ENCODE data around the gene STARD3NL.
"Not testable (repeated sequence)": the region's sequence is repeated elsewhere in the genome, so short reads cannot be mapped to it uniquely, and the experiment has no call there.

Gene STARD3NL, protein sequence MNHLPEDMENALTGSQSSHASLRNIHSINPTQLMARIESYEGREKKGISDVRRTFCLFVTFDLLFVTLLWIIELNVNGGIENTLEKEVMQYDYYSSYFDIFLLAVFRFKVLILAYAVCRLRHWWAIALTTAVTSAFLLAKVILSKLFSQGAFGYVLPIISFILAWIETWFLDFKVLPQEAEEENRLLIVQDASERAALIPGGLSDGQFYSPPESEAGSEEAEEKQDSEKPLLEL

DNA sequence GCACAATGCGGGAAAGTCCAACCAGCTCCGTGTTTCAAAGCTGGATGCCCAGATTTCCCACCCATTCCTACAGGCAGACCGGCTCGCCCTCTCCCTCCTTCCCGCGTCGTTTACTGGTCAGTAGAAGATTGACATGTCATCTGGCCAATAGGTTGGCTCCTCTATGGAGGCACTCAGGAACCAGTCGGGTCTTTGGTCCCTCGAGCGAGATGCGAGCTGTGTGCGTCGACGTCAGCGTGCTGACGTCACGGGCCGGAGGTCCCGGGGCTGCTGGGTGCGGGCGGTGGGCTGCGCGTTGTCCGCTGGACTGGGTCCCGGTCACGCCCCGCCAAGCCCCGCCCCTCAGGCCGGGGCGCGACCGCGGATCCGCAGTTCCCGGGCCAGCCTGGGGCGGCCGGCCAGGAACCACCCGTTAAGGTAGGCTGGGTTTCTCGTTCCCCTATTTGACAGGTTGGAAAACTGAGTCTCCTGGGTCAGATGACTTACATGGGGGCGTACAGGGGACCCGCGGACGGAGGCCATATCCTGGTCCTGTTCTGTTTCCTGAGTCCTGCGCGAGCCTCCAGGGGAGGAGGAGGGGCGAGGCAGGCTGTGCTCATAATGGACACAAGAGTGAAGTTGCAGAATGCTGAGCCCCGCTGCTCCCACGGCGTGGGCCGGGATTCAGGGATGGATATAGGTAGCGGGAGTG is at the start of gene STARD3NL:
STARD3NL (plus strand) TSS at position 242 of the 691 bp plus-strand sequence. CDS start 29,260 bp downstream, outside the sequence.
- DNase-seq (ENCODE audit: extremely low read depth in 1 of 2, low read depth in 1 of 2): peak; percentile 73 to 92

DNA sequence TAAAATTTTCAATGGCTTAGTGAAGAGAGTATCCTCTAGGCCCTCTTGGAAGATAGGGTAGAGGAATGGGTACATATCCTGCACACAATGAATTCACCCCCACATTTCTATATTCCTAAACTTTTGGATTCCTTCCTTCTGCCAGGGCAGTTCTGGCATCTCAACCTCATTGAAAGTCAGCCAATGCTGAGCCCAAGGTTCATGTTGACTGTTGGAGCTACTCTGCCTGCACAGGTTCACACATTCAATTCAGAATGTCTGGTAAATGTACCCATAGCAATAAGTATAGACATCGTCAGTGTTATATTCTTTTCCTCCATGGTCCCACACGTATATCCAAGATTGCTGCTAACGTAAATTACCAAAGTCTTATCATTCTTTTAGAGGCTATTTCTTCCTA is 48.9 kb upstream of the STARD3NL start:
- DNase-seq (ENCODE audit: extremely low read depth in 1 of 2, low read depth in 1 of 2): no peak

DNA sequence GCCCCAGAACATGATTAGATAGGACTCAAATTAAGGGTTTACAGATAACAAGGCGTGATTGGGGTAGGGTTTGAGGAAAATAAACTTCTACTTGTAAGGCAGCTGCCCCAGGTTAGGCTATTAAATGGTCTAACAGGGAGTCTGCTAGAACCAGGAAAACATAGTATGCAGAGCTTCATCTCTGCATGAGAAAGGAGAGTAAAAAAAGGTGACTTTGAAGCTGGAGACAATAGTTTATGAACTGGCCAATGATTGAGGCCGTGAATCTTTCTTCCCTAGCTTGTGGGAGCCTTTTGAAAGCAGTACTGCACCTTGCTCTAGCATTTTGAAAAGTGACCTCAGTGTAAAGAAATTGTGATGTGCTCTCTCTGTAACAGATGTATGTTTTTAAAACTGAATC is 48.5 kb upstream of the STARD3NL start:
- no peak for DNase-seq (ENCODE audit: extremely low read depth in 1 of 2, low read depth in 1 of 2)

DNA sequence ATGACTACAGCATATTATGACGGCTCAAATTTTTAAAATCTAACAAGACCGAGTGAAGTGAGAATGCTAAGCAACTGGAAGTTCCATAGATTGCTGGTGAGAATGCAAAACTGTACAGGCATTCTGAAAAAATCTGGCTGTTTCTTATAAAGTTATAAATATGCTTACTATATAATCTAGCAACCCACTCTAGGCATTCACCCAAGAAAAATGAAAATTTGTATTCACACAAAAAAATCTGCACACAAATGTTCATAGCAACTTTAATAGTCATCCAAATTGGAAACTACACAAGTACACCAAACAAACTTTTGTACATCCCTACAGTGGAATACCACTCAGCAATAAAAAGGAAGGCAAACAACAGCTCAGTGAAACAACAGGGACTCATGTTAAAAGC is 39.9 kb upstream of the STARD3NL start:
- DNase-seq (ENCODE audit: extremely low read depth in 1 of 2, low read depth in 1 of 2): no peak

DNA sequence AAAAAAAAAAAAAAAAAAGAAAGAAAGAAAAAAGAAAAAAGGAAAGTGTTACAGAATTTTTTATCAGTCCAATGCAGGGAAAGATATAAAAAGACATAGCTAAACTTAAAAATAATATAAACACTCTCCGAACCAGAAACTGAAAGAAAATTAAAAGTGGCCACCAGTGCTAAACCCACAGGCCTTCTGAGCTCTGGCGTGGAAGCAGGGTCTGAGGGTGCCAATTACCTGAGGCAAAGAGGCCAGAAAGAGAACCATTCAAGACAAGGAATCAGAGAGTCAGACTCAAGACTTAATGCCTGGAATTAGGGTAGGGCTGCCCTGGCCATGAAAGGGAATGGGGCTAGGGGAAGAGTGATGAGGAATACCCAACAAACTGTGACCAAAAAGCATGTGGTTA is 36.9 kb upstream of the STARD3NL start:
- no peak for DNase-seq (ENCODE audit: extremely low read depth in 1 of 2, low read depth in 1 of 2)

DNA sequence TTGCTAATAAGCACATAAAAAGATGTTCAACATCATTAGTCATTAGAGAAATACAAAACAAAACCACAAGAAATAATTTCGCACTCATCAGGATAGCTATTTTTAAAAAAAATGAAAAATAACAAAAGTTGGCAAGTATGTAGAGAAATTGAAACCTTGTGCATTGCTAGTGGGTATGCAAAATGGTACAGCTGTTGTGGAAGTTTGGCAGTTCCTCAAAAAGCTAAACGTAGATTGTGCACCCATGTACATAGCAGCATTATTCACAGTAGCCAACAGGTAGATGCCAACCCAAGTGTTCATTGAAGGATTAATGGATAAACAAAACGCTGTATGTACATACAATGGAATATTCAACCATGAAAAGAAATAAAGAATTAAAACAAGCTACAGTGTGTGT is 35.3 kb upstream of the STARD3NL start:
- no peak for DNase-seq (ENCODE audit: extremely low read depth in 1 of 2, low read depth in 1 of 2)

DNA sequence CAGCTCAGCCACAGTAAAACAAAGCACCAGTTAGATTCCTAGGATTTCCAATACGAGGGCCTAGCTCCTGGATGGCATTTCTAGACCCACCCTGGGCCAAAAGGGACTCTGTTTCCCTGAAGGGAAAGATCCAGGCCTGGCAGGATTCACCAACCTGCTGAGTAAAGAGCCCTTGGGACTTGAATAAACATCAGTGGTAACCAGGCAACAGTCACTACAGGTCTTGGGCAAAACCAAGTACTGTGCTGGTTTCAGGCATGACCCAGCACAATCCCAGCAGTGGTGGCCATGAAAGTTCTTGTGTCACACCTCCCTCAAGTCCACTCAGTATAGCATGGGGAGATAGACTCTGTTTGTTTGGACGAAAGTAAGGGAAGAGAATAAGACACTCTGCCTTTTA is 31.0 kb upstream of the STARD3NL start:
- no peak for DNase-seq (ENCODE audit: extremely low read depth in 1 of 2, low read depth in 1 of 2)

DNA sequence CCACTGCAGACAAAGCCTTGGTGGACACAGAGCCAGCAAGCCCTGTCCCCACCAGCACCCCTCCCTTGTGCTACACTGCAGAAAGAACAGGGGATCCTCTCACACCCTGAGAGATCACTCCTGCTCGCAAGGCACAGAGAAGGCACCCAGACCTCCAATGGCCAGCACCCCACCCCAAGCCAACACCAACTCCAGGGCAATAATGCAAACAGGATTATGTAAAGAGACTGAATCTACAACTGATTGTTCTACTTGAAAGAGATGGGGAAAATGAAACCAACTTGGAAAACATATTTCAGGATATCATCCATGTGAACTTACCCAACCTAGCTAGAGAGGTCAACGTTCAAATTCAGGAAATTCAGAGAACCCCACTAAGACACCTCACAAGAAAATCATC is 26.5 kb upstream of the STARD3NL start:
- no peak for DNase-seq (ENCODE audit: extremely low read depth in 1 of 2, low read depth in 1 of 2)

DNA sequence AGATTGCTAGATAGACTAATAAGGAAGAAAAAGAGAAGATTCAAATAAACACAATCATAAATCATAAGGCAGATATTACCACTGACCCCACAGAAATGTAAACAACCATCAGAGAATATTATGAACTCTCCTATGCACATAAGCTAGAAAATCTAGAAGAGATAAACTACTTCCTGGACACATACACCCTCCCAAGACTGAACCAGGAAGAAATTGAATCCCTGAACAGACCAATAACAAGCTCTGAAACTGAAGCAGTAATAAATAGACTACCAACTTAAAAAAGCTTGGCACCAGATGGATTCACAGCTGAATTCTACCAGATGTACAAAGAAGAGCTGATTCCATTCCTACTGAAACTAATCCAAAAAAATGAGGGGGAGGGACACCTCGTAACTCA is 24.5 kb upstream of the STARD3NL start:
- DNase-seq (ENCODE audit: extremely low read depth in 1 of 2, low read depth in 1 of 2): no peak

DNA sequence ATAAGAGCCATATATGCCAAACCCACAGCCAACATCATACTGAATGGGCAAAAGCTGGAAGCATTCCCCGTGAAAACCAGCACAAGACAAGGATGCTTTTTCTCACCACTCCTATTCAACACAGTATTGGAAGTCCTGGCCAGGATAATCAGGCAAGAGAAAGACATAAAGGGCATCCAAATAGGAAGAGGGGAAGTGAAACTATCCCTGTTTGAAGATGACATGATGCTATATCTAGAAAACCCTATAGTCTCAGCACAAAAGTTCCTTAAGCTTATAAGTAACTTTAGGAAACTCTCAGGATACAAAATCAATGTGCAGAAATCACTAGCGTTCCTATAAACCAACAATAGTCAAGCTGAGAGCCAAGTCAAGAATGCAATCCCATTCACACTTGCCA is 23.8 kb upstream of the STARD3NL start:
- no peak for DNase-seq (ENCODE audit: extremely low read depth in 1 of 2, low read depth in 1 of 2)

DNA sequence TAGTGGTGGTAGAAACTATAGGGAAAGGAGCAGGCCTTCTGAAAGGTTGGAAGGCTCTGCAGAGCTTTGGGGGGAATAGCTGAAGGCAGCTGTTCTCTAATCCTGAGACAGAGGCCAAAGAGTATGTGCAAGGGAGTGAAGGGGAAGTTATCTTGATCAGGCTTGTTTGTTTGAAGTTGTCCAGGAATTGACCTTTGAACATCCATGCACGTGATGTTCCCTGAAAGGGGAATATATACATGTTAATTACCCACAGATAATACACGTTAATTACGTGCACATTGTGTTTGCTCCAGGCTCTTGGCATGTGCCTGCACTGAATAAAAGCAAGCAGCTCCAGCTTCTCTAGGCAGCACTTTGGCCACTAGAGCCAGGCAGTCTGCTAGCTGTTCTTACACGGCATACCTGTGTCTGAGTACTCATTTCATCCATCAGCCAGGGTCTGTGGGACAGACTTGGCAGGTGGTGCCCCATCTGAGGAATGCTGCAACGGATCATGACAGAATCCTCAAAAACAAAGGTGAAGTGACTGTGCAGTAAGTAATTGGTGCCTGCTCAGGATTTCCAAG is 18.0 kb upstream of the STARD3NL start:
- no peak for DNase-seq (ENCODE audit: extremely low read depth in 1 of 2, low read depth in 1 of 2)

DNA sequence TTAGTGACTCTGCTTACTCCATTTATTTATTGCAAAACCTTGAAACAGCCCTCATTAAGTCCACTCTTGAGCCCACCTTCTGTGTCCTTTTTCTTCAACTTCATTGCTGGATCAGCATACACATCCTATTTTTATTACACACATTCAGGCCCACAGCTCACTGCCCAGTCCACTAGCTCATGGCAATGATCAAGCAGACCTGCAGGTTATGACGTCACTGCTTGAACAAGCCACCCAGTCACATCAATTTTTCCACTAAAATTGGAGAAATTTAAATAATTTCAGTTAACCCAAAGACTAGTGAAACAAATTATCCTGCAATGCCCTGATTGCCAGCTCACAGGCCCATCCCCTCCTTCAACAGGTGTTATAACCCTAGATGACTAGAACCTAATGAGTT is 16.0 kb upstream of the STARD3NL start:
- DNase-seq (ENCODE audit: extremely low read depth in 1 of 2, low read depth in 1 of 2): no peak

DNA sequence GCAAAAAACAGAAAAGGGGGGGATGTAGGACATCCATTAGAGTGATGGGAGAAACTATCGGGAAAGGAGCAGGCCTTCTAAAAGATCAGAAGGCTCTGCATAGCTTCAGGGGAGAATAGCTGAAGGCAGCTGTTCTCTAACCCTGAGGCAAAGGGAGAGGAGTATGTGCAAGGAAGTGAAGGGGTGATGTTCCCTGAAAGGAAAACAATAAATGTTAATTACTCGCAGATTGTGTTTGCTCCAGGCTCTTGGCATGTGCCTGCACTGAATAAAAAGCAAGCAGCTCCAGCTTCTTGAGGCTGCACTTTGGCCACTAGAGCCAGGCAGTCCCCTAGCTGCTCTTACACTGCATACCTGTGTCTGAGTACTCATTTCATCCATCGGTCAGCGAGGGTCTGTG is 14.4 kb upstream of the STARD3NL start:
- no peak for DNase-seq (ENCODE audit: extremely low read depth in 1 of 2, low read depth in 1 of 2)

DNA sequence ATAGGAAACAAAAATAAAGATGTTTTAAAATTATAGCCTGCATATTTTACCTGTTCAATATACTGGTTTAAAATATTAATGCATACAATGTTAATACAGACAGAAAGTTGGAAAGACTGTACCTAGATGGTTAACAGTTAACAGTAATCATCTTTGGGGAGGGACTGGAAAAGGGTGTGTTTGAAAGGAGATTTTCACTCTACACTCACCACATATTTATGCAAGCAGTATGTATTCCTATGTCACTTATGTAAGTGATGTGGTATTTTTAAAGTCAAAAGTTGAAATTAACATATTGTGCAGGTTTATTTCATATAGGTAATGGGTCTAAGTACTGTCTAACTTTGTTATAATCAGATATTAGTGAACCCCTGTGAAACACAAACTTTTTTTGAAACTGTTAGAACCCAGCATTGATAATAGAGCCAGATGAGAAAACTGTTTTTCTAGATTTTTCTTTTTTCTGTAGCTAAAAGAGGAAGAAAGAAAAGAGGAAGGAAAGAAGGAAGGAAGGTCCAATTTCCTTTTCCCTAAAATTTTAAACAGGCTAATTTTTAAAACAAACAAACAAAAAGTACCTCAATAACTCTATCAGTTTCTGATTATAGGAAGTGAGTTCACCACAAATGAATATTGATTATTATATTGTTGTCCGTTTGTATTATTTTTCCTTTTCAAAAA is 9.0 kb upstream of the STARD3NL start:
- DNase-seq (ENCODE audit: extremely low read depth in 1 of 2, low read depth in 1 of 2): no peak

DNA sequence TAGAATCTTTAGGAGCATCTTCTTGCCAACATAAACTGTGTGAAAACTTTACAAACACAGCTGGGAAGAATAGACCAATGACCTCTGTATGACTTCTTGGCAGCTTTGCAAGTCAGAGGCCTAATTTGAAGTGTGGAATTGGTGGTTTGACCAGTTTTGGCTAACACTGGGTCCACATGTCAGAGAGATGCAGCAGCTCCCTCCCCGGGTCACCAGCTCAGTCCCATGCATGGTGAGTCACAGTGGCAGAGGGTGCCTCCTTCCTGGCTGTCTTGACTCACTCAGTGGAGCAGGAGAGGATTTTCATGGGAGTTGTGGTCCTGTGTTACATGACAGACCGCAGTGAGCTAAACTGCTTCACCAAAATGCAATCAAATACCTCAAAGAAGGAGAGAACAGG is 8.2 kb upstream of the STARD3NL start:
- no peak for DNase-seq (ENCODE audit: extremely low read depth in 1 of 2, low read depth in 1 of 2)

DNA sequence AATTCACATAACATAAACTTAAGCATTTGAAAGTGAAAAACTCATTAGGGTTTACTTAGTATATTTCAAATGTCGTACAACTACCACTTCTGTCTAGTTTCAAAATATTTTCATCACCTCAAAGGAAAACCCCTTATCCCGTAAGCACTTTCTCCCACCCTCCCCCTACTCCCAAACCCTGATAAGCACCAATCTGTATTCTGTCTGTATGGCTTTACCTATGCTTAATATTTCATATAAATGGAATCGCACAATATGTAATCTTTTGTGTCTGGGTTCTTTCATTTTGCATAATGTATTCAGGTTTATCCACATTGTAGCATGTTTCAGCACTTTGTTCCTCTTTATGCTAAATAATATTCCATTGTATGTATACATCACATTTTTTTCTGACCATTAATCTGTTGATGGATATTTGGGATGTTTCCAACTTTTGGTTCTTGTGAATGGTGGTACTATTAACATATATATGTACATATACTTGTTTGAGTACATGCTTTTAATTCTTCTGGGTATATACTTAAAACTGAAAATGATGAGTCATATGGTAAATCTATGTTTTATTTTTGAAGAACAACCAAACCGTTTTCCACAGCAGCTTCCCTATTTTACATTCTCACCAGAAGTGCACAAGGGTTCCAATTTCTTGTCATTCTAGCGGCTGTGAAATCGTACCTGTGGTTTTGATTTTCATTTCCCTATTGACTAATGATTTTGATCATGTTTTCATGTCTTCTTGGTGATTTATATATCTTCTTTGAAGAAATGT is 6.2 kb upstream of the STARD3NL start:
- DNase-seq (ENCODE audit: extremely low read depth in 1 of 2, low read depth in 1 of 2): no peak

DNA sequence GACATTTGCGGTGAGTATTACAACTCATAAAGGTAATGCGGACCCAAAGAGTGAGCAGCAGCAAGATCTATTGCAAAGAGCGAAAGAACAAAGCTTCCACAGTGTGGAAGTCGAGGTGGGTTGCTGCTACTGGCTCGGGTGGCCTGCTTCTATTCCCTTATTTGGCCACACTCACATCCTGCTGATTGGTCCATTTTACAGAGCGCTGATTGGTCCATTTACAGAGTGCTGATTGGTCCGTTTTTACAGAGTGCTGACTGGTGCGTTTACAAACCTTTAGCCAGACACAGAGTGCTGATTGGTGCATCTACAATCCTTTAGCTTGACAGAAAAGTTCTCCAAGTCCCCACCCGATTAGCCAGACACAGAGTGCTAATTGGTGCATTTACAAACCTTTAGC is 2.5 kb upstream of the STARD3NL start:
- DNase-seq (ENCODE audit: extremely low read depth in 1 of 2, low read depth in 1 of 2): not testable (repeated sequence)

DNA sequence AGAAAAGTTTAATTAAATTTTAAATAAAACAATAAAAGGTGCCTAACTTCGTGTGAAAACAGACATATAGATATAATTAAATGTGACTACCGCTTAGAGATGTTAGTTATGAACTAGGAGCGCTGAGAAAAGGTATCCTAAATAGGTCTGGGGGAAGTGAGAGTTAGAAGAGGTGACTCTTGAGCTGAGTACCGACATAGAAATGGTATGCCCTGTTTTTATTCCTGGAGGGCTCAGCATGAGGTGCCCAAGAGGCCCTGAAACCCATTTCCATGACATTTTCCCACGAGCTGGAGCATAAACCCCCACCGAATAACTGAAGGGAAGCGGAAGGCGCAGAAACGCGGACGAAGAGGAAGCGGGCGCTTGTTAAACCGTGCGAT is 433 bp upstream of the STARD3NL start:
- no peak for DNase-seq (ENCODE audit: extremely low read depth in 1 of 2, low read depth in 1 of 2)

DNA sequence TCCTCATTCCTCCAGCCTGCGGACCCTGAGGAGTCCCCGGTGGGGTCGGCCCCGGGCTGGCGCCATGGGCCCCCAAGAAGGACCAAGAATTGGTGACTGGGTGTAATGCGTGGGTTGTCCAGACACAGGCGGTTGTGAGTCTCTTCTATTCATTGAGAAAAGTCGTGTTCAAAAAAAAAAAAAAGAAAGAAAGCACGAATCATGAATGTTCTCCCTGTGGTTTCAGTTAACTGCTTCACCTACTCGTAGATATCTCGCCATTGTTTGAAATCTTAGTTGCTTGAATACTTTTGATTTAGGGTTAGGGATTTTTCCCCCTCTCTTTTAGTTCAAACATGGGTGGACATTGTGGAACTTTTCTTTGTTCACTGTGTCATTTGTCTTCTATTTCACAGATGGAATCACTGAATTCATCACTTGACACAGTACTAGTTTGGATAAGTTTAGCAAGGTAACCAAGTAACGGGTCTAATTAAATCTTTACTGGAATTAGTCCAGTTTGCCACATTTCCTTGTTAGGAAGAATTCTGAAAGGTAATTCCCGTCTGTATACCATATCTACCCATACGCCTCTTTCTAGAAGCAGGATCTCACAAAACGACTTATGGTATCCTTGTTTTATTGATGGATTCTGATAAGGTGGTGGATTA is 775 bp downstream of the STARD3NL start:
- DNase-seq (ENCODE audit: extremely low read depth in 1 of 2, low read depth in 1 of 2): peak in 1 of 2 donors; percentile 17

DNA sequence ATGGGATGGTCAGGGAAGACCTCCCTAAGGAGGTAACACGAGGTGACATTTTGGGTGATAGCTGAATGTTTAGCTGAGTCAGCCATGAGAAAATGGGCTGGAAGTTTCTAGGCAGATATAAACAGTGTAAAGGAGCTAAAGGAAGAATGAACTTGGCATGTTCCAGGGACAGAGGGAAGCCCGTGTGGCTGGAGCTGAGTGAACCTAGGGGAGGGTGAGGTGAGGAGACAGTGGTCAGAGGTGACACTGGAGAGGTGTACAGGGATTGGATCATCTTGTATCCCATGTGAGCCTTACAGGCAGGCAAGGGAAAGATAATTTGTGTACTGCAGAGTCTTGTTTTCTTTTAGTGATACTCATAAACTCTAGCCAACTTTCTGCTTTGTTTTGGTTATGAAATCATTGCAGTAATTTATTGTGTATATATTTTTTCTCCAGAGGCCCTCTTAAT is 1.8 kb downstream of the STARD3NL start:
- no peak for DNase-seq (ENCODE audit: extremely low read depth in 1 of 2, low read depth in 1 of 2)

DNA sequence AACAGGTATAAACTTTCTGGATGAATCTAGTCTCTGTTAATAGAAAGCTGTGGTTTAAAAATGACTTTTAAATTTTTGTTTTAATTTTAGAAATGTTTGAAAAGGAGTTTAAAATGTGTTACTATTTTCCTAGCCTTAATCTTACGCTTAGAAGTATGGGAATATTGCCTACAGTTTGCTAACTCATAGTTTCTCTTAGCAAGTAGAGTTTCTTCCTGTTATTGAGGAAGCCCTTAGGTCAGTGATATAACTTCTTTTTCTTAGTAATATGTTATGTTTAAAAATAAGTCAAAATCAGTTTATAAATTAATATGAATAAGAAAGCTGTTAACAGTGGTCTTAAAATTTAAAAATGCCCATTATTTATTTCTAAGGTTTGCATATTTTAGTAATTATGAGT is 3.1 kb downstream of the STARD3NL start:
- no peak for DNase-seq (ENCODE audit: extremely low read depth in 1 of 2, low read depth in 1 of 2)

Data from stimulated activated CD8-positive, alpha-beta memory T cell treated with anti-CD3 and anti-CD28 coated beads, Interleukin-7, amount 100 ng/mL, for 48 hours (primary cell).